NCI-H2196 treated with DMSO at 0.1 percent for 48 hours (cell line): ENCODE measurements around the gene ADCY1.

Source experiments
- DNase-seq: peaks from one replicate; lab custom pipeline; 2025; ENCODE audit not compliant: unreplicated experiment; lab: John Stamatoyannopoulos, UW

Gene ADCY1

GRCh38 chr7:45689797-45690761 is 115.9 kb downstream of the ADCY1 start:
- no peak for DNase-seq

GRCh38 chr7:45690762-45691150 is 116.6 kb downstream of the ADCY1 start:
- DNase-seq: no peak

- no peak for DNase-seq
Observed at GRCh38 chr7:45691155-45691656, 117.0 kb downstream of the ADCY1 start.

- no peak for DNase-seq
Observed at GRCh38 chr7:45692031-45692430, 117.9 kb downstream of the ADCY1 start.

- DNase-seq: no peak
Observed at GRCh38 chr7:45695249-45695995, 121.3 kb downstream of the ADCY1 start.

- DNase-seq: no peak
Observed at GRCh38 chr7:45696476-45696875, 122.3 kb downstream of the ADCY1 start.

- DNase-seq: no peak
Observed at GRCh38 chr7:45697576-45698136, 123.5 kb downstream of the ADCY1 start.

- no peak for DNase-seq
Observed at GRCh38 chr7:45698303-45699014, 124.3 kb downstream of the ADCY1 start.

- DNase-seq: no peak
Observed at GRCh38 chr7:45699015-45699309, 124.8 kb downstream of the ADCY1 start.

GRCh38 chr7:45699726-45700390 is 125.7 kb downstream of the ADCY1 start:
- no peak for DNase-seq

- no peak for DNase-seq
Observed at GRCh38 chr7:45700556-45700955, 126.4 kb downstream of the ADCY1 start.

GRCh38 chr7:45701701-45702510 is 127.7 kb downstream of the ADCY1 start:
- DNase-seq: no peak

- no peak for DNase-seq
Observed at GRCh38 chr7:45702751-45703150, 128.6 kb downstream of the ADCY1 start.

- DNase-seq: no peak
Observed at GRCh38 chr7:45703373-45703821, 129.2 kb downstream of the ADCY1 start.

- no peak for DNase-seq
Observed at GRCh38 chr7:45703911-45704682, 129.9 kb downstream of the ADCY1 start.

GRCh38 chr7:45704683-45705016 is 130.5 kb downstream of the ADCY1 start:
- DNase-seq: no peak

- no peak for DNase-seq
Observed at GRCh38 chr7:45708046-45708950, 134.1 kb downstream of the ADCY1 start.
